Measurements from ENCODE around the gene PNMA6F. TPM values are rescaled to one million over a fixed set of nuclear protein-coding genes. Genes with fewer than 3 reads are reported as not detected.

The PNMA6F gene
- polyA plus RNA-seq, 1 experiment: not detected

DNA sequence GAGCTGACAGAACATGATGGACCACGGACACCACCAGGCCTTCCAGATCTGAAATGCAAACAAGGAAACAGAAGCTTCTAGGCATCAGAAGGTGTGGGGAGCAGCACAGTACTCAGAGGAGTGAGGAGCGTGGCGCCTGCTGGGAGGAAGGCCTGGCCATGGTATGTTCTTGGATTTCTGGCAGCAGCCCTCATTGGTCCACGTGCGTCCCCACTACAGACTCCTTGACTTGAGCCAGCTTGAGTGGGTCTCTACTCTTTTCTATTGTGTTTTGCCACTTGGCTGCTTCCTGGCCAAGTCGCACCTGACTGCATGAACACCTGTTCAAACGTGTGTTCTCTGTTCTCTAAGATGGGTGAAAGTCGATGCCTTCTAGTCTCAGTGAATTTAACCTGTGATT is 30.4 kb upstream of the PNMA6F start:
- POLR2A ChIA-PET: no interaction called here
- Histone ChIP-seq H3K36me3 (ENCODE audit: control insufficient read depth, insufficient read depth, low read length) (peaks cover 7% of the 10 kb centered on the region), H3K4me3 (ENCODE audit: low read depth, low read length) (no peak overlapping the region), H3K27me3 (ENCODE audit: control insufficient read depth, insufficient read depth, low read length) (no peaks in the 10 kb centered on the region)
- TF ChIP-seq, protein P1, sequence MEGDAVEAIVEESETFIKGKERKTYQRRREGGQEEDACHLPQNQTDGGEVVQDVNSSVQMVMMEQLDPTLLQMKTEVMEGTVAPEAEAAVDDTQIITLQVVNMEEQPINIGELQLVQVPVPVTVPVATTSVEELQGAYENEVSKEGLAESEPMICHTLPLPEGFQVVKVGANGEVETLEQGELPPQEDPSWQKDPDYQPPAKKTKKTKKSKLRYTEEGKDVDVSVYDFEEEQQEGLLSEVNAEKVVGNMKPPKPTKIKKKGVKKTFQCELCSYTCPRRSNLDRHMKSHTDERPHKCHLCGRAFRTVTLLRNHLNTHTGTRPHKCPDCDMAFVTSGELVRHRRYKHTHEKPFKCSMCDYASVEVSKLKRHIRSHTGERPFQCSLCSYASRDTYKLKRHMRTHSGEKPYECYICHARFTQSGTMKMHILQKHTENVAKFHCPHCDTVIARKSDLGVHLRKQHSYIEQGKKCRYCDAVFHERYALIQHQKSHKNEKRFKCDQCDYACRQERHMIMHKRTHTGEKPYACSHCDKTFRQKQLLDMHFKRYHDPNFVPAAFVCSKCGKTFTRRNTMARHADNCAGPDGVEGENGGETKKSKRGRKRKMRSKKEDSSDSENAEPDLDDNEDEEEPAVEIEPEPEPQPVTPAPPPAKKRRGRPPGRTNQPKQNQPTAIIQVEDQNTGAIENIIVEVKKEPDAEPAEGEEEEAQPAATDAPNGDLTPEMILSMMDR (IDR thresholded peaks at IDR 0.05; ENCODE audit: insufficient read depth, low read depth, low read length): no peak
- CTCF ChIA-PET: no interaction called here
- no peak for DNase-seq (ENCODE audit: low read depth)

DNA sequence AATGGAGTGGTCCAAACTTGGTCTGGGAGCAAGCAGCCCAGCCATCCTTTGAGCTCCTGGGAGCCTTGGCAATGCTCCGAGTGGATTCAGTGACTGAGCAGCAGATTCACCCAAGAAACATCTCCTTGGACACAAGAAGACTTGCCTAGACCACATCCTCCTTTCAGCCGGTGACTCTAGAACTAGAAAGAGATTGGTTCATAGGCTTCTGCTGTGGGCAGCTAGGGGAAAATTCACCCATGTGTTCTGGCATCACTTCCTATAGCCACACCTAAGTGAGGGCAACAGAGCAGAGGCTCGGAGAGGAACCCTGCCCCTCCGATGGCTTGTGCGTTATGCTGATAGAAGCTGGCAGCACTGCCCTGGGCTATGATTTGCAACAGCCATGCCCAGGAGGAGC is 28.4 kb upstream of the PNMA6F start:
- peaks cover 13% of the 10 kb centered on the region for H3K36me3 ChIP-seq (ENCODE audit: control insufficient read depth, insufficient read depth, low read length)
- H3K4me3 ChIP-seq (ENCODE audit: low read depth, low read length): no peak overlapping the region
- DNase-seq (ENCODE audit: low read depth): no peak
- TF ChIP-seq, protein P1 (IDR thresholded peaks at IDR 0.05; ENCODE audit: insufficient read depth, low read depth, low read length): no peak
- ChIA-PET POLR2A (no interaction called here), CTCF (no interaction called here)
- no peaks in the 10 kb centered on the region for H3K27me3 ChIP-seq (ENCODE audit: control insufficient read depth, insufficient read depth, low read length)

DNA sequence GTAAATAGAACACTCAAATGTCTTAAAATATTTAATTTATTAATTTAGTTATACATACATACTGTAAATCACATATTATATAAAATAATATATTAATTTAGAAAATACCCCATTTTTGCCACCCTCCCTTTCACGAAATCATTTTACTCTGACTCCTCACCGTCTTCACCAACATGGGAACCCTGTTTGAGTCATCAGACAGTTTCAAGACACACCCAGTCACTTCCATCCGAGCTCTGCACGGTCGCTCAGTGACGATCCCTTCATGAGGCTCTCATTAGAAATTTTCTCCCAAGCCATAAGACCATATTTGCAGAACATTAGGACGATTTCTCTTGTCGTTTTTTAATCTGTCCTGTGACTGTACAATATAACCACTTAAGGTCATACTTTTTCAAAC is 26.9 kb upstream of the PNMA6F start:
- TF ChIP-seq, protein P1 (IDR thresholded peaks at IDR 0.05; ENCODE audit: insufficient read depth, low read depth, low read length): no peak
- H3K36me3 ChIP-seq (ENCODE audit: control insufficient read depth, insufficient read depth, low read length): peaks cover 16% of the 10 kb centered on the region
- POLR2A ChIA-PET: no interaction called here
- H3K4me3 ChIP-seq (ENCODE audit: low read depth, low read length): no peak overlapping the region
- no peaks in the 10 kb centered on the region for H3K27me3 ChIP-seq (ENCODE audit: control insufficient read depth, insufficient read depth, low read length)
- CTCF ChIA-PET: no interaction called here
- DNase-seq (ENCODE audit: low read depth): no peak

DNA sequence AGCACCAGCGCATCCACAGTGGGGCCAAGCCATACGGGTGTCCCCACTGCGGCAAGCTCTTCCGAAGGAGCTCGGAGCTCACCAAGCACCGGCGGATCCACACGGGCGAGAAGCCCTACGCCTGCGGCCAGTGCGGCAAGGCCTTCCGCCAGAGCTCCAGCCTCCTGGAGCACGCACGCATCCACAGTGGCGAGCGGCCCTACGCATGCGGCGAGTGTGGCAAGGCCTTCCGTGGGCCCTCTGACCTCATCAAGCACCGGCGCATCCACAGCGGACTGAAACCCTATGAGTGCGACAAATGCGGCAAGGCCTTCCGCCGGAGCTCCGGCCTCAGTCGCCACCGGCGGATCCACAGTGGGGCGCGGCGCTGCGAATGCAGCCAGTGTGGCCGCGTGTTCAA is 26.0 kb upstream of the PNMA6F start:
- TF ChIP-seq, protein P1 (IDR thresholded peaks at IDR 0.05; ENCODE audit: insufficient read depth, low read depth, low read length): no peak
- ChIA-PET POLR2A (no interaction called here), CTCF (no interaction called here)
- DNase-seq (ENCODE audit: low read depth): no peak
- Histone ChIP-seq H3K4me3 (ENCODE audit: low read depth, low read length) (no peak overlapping the region), H3K36me3 (ENCODE audit: control insufficient read depth, insufficient read depth, low read length) (peaks cover 16% of the 10 kb centered on the region), H3K27me3 (ENCODE audit: control insufficient read depth, insufficient read depth, low read length) (no peaks in the 10 kb centered on the region)

DNA sequence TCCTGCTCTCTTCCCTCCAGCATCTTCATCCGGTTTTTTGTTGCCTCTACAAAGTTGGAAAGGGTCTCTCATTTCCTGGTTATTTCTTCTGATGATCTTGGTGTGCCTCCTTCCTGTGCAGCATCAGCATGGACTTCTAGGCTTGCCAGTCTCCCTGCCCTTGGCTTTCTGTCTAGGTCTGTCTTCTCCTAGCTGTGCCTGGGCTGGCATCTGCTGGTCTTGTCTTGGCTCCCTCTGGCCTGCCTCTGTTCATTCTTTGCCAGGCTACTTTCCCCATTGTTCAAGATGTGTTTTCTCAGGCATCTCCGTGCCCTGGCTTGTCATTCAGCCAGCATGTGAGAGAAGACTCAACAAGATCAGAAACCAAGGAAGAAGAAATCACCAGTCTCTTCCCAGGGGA is 22.1 kb upstream of the PNMA6F start:
- POLR2A ChIA-PET: no interaction called here
- H3K36me3 ChIP-seq (ENCODE audit: control insufficient read depth, insufficient read depth, low read length): peaks cover 14% of the 10 kb centered on the region
- CTCF ChIA-PET: interaction anchor here (1.1 kb wide), 1 partner anchor 20 kb away, joined by 3 read pairs; no protein-coding TSS in a partner anchor
- TF ChIP-seq, protein P1 (IDR thresholded peaks at IDR 0.05; ENCODE audit: insufficient read depth, low read depth, low read length): no peak
- no peak overlapping the region for H3K4me3 ChIP-seq (ENCODE audit: low read depth, low read length)
- H3K27me3 ChIP-seq (ENCODE audit: control insufficient read depth, insufficient read depth, low read length): no peaks in the 10 kb centered on the region
- no peak for DNase-seq (ENCODE audit: low read depth)

Data from BJ (cell line).